ENCODE data around the gene OR5J2.
"Not testable (repeated sequence)": the region's sequence is repeated elsewhere in the genome, so short reads cannot be mapped to it uniquely, and the experiment has no call there.

Gene OR5J2

DNA sequence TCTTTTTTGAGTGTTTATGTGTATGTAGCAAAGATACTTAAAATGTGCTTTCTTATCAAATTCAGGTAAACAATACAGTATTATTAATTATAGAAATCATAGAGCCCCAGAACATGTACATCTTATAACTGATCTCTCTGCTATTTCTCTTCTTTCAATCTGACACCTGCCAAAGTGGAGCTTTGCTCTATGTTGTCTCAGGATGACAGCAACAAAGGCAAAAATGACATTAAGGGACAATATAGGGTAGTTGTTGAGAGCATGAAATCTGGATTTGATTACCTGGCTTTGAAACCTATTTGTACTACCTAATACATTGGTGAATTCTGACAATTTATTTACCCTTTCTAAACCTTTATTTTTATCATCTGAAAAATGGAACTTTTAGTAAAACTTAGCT lies 7.0 kb downstream of the OR5J2 start:
- TF ChIP-seq, protein P1, sequence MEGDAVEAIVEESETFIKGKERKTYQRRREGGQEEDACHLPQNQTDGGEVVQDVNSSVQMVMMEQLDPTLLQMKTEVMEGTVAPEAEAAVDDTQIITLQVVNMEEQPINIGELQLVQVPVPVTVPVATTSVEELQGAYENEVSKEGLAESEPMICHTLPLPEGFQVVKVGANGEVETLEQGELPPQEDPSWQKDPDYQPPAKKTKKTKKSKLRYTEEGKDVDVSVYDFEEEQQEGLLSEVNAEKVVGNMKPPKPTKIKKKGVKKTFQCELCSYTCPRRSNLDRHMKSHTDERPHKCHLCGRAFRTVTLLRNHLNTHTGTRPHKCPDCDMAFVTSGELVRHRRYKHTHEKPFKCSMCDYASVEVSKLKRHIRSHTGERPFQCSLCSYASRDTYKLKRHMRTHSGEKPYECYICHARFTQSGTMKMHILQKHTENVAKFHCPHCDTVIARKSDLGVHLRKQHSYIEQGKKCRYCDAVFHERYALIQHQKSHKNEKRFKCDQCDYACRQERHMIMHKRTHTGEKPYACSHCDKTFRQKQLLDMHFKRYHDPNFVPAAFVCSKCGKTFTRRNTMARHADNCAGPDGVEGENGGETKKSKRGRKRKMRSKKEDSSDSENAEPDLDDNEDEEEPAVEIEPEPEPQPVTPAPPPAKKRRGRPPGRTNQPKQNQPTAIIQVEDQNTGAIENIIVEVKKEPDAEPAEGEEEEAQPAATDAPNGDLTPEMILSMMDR (IDR thresholded peaks at IDR 0.05; ENCODE audit: low read depth, low read length) = no peak
- DNase-seq (ENCODE audit: extremely low read depth, low read depth) = no peak

GRCh38 chr11:56188602-56189001 lies 12.2 kb downstream of the OR5J2 start:
- DNase-seq (ENCODE audit: extremely low read depth, low read depth) = no peak
- TF ChIP-seq, protein P1 (IDR thresholded peaks at IDR 0.05; ENCODE audit: low read depth, low read length) = no peak

DNA sequence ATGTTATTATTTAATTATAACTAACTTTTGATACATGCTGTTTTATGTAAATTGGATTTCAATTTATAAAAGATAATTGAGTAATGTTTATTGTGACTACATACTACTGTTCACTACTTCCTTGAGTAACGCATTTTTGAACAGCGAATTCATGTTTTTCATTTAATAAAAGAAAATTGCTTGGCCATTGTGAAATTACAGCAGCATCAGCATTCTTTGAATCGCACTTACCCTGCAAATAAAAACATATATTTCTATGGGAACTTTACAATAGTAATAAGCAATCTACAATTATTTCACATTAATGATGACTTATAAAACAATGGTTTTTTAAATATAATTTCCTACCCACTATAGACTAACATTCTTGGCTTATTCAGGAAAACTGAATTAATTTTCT lies 20.3 kb downstream of the OR5J2 start:
- TF ChIP-seq, protein P1 (IDR thresholded peaks at IDR 0.05; ENCODE audit: low read depth, low read length) = no peak
- DNase-seq (ENCODE audit: extremely low read depth, low read depth) = no peak

GRCh38 chr11:56197367-56197766 lies 20.9 kb downstream of the OR5J2 start:
- TF ChIP-seq, protein P1 (IDR thresholded peaks at IDR 0.05; ENCODE audit: low read depth, low read length) = no peak
- DNase-seq (ENCODE audit: extremely low read depth, low read depth) = no peak

DNA sequence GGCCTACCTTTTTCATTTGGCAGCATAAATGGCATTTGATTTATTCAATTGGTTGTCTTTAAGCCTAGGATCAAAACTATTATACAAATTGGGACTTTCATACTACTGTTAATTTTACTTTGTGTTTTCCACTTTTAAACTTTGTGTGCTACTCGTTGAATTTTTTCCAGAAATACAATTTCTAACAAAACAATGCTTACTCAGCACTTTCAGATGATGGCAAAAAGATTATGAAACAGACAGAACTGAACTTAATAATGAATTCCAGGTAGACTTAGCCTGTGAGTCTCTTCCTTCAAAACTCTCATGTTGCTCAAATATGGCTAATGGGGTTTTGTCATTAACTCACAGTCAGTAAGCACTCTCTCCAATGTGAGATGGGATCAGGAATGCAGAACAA lies 31.4 kb downstream of the OR5J2 start:
- TF ChIP-seq, protein P1 (IDR thresholded peaks at IDR 0.05; ENCODE audit: low read depth, low read length) = no peak
- no peak for DNase-seq (ENCODE audit: extremely low read depth, low read depth)

GRCh38 chr11:56214537-56214936 lies 38.1 kb downstream of the OR5J2 start:
- no peak for DNase-seq (ENCODE audit: extremely low read depth, low read depth)
- TF ChIP-seq, protein P1 (IDR thresholded peaks at IDR 0.05; ENCODE audit: low read depth, low read length) = no peak

GRCh38 chr11:56219735-56220134 lies 43.3 kb downstream of the OR5J2 start:
- not testable (repeated sequence) for DNase-seq (ENCODE audit: extremely low read depth, low read depth)
